Activated naive CD4-positive, alpha-beta T cell treated with anti-CD3 and anti-CD28 coated beads for 36 hours (primary cell): Measurements from ENCODE around the gene EMID1. TPM values are rescaled to one million over a fixed set of nuclear protein-coding genes. Genes with fewer than 3 reads are reported as not detected.

Experiments
- CTCF ChIA-PET: fragments of 350-600 bp; sonication (Branson Sonifier 250); formaldehyde crosslinking; loops from one replicate; lab custom pipeline; 2021; ENCODE audit warnings: antibody characterized with exemption; lab: Charles Lee
- DNase-seq: peaks from one replicate; pipeline ENCODE4 v3.0.0-alpha.2; 2020
- H3K27ac Mint-ChIP-seq: one replicate; pipeline ENCODE4 v1.8.0; 2021; ENCODE audit warnings: mild to moderate bottlenecking, mixed read lengths
- H3K27me3 Mint-ChIP-seq: one replicate; pipeline ENCODE4 v1.8.0; 2021; ENCODE audit warnings: low read depth, mixed read lengths
- H3K36me3 Mint-ChIP-seq: one replicate; pipeline ENCODE4 v1.8.0; 2021; ENCODE audit warnings: low read depth, mixed read lengths
- H3K4me1 Mint-ChIP-seq: one replicate; pipeline ENCODE4 v1.8.0; 2021; ENCODE audit warnings: low read depth, mixed read lengths
- H3K4me3 Mint-ChIP-seq: one replicate; pipeline ENCODE4 v1.8.0; 2021; ENCODE audit warnings: mild to moderate bottlenecking, moderate library complexity, mixed read lengths
- H3K9me3 Mint-ChIP-seq: one replicate; pipeline ENCODE4 v1.8.0; 2021; ENCODE audit warnings: mixed read lengths
- intact Hi-C: fragments of 100-400 bp; cut with micrococcal nuclease; formaldehyde crosslinking; loops from one replicate; pipeline ENCODE4 v1.15.1; 2023
- total RNA-seq, 2 experiments: library from RNA; stranded (reverse); gene quantifications; one replicate each; pipeline ENCODE4 v1.2.3, GENCODE V29; 2021

The EMID1 gene
- total RNA-seq, 2 experiments from 2014 or later: not detected

- CTCF ChIA-PET: interaction anchor here (0.7 kb wide), 1 partner anchor 1523 kb away, joined by 3 read pairs; no protein-coding TSS in a partner anchor
- peaks cover 2% of the 10 kb centered on the region for H3K36me3 Mint-ChIP-seq
- DNase-seq: no peak
- H3K4me1 Mint-ChIP-seq: no peaks in the 10 kb centered on the region
- H3K4me3 Mint-ChIP-seq: no peak overlapping the region
- H3K27me3 Mint-ChIP-seq: no peaks in the 10 kb centered on the region
- no peak overlapping the region for H3K27ac Mint-ChIP-seq
- H3K9me3 Mint-ChIP-seq: peaks cover 19% of the 10 kb centered on the region
- intact Hi-C loops: no loop called here
Observed at GRCh38 chr22:29175312-29175835, 30.3 kb upstream of the EMID1 start.

DNA sequence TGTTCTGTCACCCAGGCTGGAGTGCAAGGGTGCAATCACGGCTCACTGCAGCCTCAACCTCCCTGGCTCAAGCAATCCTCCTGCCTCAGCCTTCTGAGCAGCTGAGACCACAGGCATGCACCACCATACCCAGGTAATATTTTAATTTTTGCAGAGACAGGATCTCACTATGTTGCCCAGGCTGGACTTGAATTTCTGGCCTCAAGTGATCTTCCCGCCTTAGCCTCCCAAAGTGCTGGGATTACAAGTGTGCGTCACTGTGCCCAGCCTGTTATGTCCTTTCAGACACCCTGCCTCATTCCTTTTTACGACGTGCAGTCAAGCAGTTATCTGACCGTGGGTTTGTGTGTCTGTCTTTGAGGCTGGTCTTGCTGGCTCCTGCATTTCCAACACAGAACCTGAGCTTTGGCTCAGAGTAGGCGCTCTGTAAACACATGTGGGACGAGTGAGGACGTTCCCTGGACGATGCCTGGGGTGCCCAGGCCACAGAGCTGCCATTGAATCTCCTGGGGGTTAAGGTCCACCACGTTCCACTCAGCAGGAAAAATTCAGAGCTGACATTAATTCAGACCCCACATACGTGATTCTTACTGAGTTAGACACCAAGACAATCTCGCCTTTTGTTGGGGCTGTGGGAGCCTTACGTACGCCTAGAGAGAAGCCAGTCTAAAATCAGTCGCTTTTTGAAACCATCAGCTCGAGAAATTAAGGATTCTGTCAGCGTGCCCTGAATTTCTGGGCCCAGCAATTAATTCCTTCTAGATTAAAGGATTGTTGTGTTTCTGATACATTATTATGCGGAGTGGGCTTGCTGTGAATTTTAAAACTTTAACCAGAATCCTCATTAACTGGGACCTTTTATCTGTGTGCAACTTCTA, 21.5 kb upstream of the EMID1 start:
- Mint-ChIP-seq H3K4me3 (no peak overlapping the region), H3K36me3 (no peaks in the 10 kb centered on the region), H3K4me1 (no peaks in the 10 kb centered on the region), H3K27ac (no peak overlapping the region), H3K27me3 (no peaks in the 10 kb centered on the region), H3K9me3 (no peaks in the 10 kb centered on the region)
- CTCF ChIA-PET: interaction anchor here (1.2 to 1.5 kb wide), 2 partner anchors 30 to 61 kb away, joined by 3 to 5 read pairs; no protein-coding TSS in a partner anchor
- intact Hi-C loops: no loop called here
- DNase-seq: no peak

DNA sequence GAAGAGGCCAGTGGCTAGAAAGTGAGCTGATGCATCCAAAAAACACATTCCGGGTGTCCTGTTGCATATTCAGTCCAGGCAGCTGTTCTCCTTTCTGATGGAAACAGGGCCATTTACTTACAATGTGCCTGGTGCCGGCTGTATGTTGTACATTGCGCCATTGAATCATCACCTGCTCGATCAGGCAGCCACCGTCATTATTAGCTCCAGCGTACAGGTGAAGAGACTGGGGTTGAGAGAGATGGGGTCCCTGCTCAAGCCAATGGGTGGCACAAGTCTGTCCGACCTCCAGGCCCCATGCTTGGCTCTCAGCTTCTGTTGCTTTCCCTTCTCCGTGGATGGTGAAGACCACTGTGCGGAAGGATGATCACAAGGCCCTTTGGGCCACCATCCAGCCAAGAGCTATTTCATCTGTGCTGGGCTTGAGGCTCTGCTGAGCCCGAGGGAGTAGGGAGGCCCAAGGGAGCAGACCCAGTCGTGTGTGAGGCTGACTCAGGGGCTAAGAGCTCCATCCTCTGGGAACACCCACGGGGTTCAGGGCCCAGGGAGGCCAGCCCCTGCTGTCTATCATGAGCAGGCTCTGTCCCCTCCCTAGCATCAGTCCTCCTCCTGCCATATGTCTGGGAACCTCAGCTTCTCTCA, 20.7 kb upstream of the EMID1 start:
- intact Hi-C loops: no loop called here

DNA sequence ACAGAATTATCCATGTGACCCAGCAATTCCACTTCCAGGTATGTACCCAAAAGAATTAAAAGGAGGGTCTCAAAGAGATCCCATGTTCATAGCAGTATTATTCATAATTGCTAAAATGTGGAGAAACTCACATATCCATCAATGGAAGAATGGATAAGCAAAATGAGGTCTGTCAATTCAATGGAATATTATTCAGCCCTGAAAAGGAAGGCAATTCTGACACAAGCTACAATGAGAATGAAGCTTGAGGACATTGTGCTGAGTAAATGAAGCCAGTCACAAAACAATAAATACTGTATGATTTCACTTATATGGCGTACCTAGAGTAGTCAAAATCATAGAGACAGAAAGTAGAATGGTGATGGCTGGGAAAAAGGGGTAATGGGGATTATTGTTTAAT, 19.4 kb upstream of the EMID1 start:
- Mint-ChIP-seq H3K9me3 (no peaks in the 10 kb centered on the region), H3K36me3 (no peaks in the 10 kb centered on the region), H3K27me3 (no peaks in the 10 kb centered on the region), H3K4me1 (no peaks in the 10 kb centered on the region), H3K4me3 (no peak overlapping the region), H3K27ac (no peak overlapping the region)
- intact Hi-C loops: no loop called here
- CTCF ChIA-PET: no interaction called here
- no peak for DNase-seq

More for the DNA sequence above, 20.7 kb upstream of the EMID1 start:
- H3K36me3 Mint-ChIP-seq: no peaks in the 10 kb centered on the region
- H3K4me3 Mint-ChIP-seq: no peak overlapping the region
- H3K9me3 Mint-ChIP-seq: no peaks in the 10 kb centered on the region
- no peaks in the 10 kb centered on the region for H3K4me1 Mint-ChIP-seq
- CTCF ChIA-PET: interaction anchor here (1.2 to 1.5 kb wide), 2 partner anchors 31 to 60 kb away, joined by 3 to 5 read pairs; no protein-coding TSS in a partner anchor
- H3K27ac Mint-ChIP-seq: no peak overlapping the region
- H3K27me3 Mint-ChIP-seq: no peaks in the 10 kb centered on the region
- DNase-seq: no peak

GRCh38 chr22:29187831-29188230, 17.9 kb upstream of the EMID1 start:
- Mint-ChIP-seq H3K27ac (no peak overlapping the region), H3K4me1 (no peaks in the 10 kb centered on the region), H3K4me3 (no peak overlapping the region), H3K36me3 (no peaks in the 10 kb centered on the region), H3K9me3 (no peaks in the 10 kb centered on the region), H3K27me3 (no peaks in the 10 kb centered on the region)
- no peak for DNase-seq
- intact Hi-C loops: no loop called here
- CTCF ChIA-PET: no interaction called here

DNA sequence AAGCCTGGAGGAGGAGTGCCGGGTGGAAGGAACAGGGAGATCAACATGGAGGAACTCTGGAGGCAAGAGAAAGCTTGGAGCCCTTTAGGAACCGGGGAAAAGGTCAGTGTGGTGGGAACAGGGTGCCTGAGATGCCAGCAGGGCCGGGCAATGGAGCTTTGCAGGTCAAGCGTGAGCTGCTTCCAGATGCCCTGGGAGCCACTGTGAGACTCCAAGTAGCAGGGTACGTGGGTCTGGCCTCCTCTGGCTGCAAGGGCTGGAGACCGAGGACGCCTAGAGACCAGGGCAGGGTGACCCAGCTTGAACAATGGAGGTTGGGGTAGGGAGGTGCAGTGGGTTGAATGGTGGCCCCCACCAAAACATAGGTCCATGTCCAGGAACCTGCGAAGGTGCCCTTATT, 15.6 kb upstream of the EMID1 start:
- no peak for DNase-seq
- H3K9me3 Mint-ChIP-seq: peaks cover 2% of the 10 kb centered on the region
- H3K4me3 Mint-ChIP-seq: no peak overlapping the region
- CTCF ChIA-PET: interaction anchor here (1.5 kb wide), 1 partner anchor 13 kb away, joined by 4 read pairs; no protein-coding TSS in a partner anchor
- H3K36me3 Mint-ChIP-seq: no peaks in the 10 kb centered on the region
- intact Hi-C loops: no loop called here
- H3K27ac Mint-ChIP-seq: no peak overlapping the region
- no peaks in the 10 kb centered on the region for H3K4me1 Mint-ChIP-seq
- peaks cover 2% of the 10 kb centered on the region for H3K27me3 Mint-ChIP-seq

DNA sequence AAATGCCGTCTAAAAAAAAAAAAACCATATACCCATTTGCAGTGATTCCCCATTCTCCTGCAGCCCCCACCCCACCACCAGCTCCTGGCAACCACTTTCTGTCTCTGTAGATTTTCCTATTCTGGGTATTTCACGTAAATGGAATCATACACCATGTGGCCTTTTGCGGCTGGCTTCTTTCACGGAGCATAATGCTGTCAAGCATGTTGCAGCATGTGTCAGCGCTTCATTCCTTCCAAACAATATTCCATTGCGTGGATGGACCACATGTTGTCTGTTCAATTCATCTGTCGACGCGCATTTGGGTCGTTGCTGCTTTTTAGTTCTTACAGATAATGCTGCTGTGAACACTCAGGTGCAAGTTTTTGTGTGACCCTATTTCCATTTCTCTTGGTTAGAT, 14.8 kb upstream of the EMID1 start:
- peaks cover 3% of the 10 kb centered on the region for H3K27me3 Mint-ChIP-seq
- DNase-seq: no peak
- peaks cover 2% of the 10 kb centered on the region for H3K9me3 Mint-ChIP-seq
- CTCF ChIA-PET: interaction anchor here (1.5 kb wide), 1 partner anchor 12 kb away, joined by 4 read pairs; no protein-coding TSS in a partner anchor
- H3K4me3 Mint-ChIP-seq: no peak overlapping the region
- no peaks in the 10 kb centered on the region for H3K4me1 Mint-ChIP-seq
- H3K27ac Mint-ChIP-seq: no peak overlapping the region
- intact Hi-C loops: no loop called here
- no peaks in the 10 kb centered on the region for H3K36me3 Mint-ChIP-seq

- Mint-ChIP-seq H3K27ac (no peak overlapping the region), H3K27me3 (peaks cover 3% of the 10 kb centered on the region), H3K4me1 (no peaks in the 10 kb centered on the region), H3K36me3 (no peaks in the 10 kb centered on the region), H3K9me3 (peaks cover 2% of the 10 kb centered on the region), H3K4me3 (no peak overlapping the region)
- CTCF ChIA-PET: interaction anchor here (0.7 kb wide), 1 partner anchor 55 kb away, joined by 3 read pairs; no protein-coding TSS in a partner anchor
- intact Hi-C loops: no loop called here
- DNase-seq: no peak
Observed at GRCh38 chr22:29193021-29193420, 12.7 kb upstream of the EMID1 start.

GRCh38 chr22:29194184-29194583, 11.5 kb upstream of the EMID1 start:
- DNase-seq: no peak
- Mint-ChIP-seq H3K36me3 (no peaks in the 10 kb centered on the region), H3K27me3 (peaks cover 3% of the 10 kb centered on the region), H3K4me3 (no peak overlapping the region), H3K4me1 (no peaks in the 10 kb centered on the region), H3K9me3 (peaks cover 2% of the 10 kb centered on the region), H3K27ac (no peak overlapping the region)
- intact Hi-C loops: no loop called here
- CTCF ChIA-PET: no interaction called here

- CTCF ChIA-PET: no interaction called here
- Mint-ChIP-seq H3K4me3 (no peak overlapping the region), H3K27ac (no peak overlapping the region), H3K27me3 (peaks cover 3% of the 10 kb centered on the region), H3K36me3 (no peaks in the 10 kb centered on the region), H3K4me1 (no peaks in the 10 kb centered on the region), H3K9me3 (peaks cover 2% of the 10 kb centered on the region)
- intact Hi-C loops: no loop called here
- no peak for DNase-seq
Observed at GRCh38 chr22:29195118-29195963, 10.4 kb upstream of the EMID1 start.

DNA sequence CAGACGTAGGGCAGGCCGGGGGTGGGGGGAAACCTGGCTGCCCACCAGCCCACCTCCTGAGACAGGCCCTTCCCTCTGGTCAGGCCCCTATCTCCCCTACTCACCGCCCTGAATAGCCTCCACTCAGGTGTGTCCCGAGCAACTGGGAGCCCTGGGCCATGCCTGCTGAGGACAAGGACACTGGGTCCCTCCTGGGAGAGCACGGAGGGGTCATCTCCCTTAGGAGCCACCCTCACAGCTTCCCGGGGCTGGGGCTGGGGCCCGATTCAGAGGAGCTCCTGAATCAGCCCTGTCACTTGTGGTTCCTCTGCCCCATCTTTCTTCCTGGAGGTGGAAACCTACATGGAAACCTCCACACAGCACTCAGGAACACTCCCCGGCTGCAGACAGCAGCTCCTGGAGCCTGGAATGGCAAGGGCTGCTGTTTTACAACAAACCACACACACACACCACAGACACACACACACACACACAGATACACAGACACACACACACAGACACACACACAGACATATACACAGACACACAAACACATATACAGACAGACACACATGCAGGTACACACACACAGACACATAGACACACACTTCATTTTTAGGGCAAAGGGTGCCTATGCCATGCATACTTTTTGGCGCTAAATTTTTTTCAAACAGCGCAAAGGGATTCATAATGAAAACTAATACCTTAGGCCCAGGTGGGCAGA, 9.6 kb upstream of the EMID1 start:
- Mint-ChIP-seq H3K36me3 (no peaks in the 10 kb centered on the region), H3K4me1 (no peaks in the 10 kb centered on the region), H3K9me3 (peaks cover 2% of the 10 kb centered on the region), H3K4me3 (no peak overlapping the region), H3K27ac (no peak overlapping the region), H3K27me3 (peaks cover 6% of the 10 kb centered on the region)
- CTCF ChIA-PET: no interaction called here
- DNase-seq: no peak
- intact Hi-C loops: no loop called here
